MM.1S (cell line): Measurements from ENCODE around the gene ATP2B1.

ENCODE experiments used
- DNase-seq: peaks from one replicate; pipeline ENCODE4 v3.0.0-alpha.2; 2015
- H2AFZ ChIP-seq: fragments of 300-600 bp; sonication (generic); 2 replicates; pipeline ENCODE4 v1.6.0; 2016; ENCODE audit warnings: antibody characterized with exemption, low read length
- H3F3A ChIP-seq: fragments of 300-600 bp; sonication (generic); 2 replicates; pipeline ENCODE4 v1.6.1; 2016; ENCODE audit warnings: mild to moderate bottlenecking, antibody characterized with exemption, low read length, moderate library complexity, mixed read lengths; ENCODE audit not compliant: insufficient read depth
- H3K27ac ChIP-seq: fragments of 300-600 bp; sonication (generic); 2 replicates; pipeline ENCODE4 v1.5.1; 2016; ENCODE audit warnings: mild to moderate bottlenecking, low read length
- H3K27me3 ChIP-seq: fragments of 300-600 bp; sonication (generic); replicated peaks from 2 replicates; pipeline ENCODE4 v1.6.0; 2016; ENCODE audit warnings: low read length; ENCODE audit not compliant: insufficient read depth
- H3K36me3 ChIP-seq: fragments of 300-600 bp; sonication (generic); replicated peaks from 2 replicates; pipeline ENCODE4 v1.6.1; 2016; ENCODE audit warnings: mild to moderate bottlenecking, low read length, mixed read lengths; ENCODE audit not compliant: insufficient read depth
- H3K4me1 ChIP-seq: fragments of 300-600 bp; sonication (generic); 2 replicates; pipeline ENCODE4 v1.6.1; 2016; ENCODE audit warnings: low read length, mixed read lengths
- H3K4me2 ChIP-seq: fragments of 300-600 bp; sonication (generic); 2 replicates; pipeline ENCODE4 v1.6.0; 2016; ENCODE audit warnings: low read depth, low read length
- H3K4me3 ChIP-seq: fragments of 300-600 bp; sonication (generic); 2 replicates; pipeline ENCODE4 v1.5.1; 2016; ENCODE audit warnings: low read length, mixed read lengths
- H3K79me2 ChIP-seq: fragments of 300-600 bp; sonication (generic); 2 replicates; pipeline ENCODE4 v1.6.1; 2016; ENCODE audit warnings: mixed run types, low read length, mixed read lengths
- H3K9ac ChIP-seq: fragments of 300-600 bp; sonication (generic); 2 replicates; pipeline ENCODE4 v1.6.1; 2016; ENCODE audit warnings: low read length, mixed read lengths
- H3K9me2 ChIP-seq: fragments of 300-600 bp; sonication (generic); replicated peaks from 2 replicates; pipeline ENCODE4 v1.6.1; 2016; ENCODE audit warnings: mild to moderate bottlenecking, low read length, mixed read lengths; ENCODE audit not compliant: insufficient read depth
- H3K9me3 ChIP-seq: fragments of 300-600 bp; sonication (generic); replicated peaks from 2 replicates; pipeline ENCODE4 v1.6.1; 2016; ENCODE audit warnings: mild to moderate bottlenecking, low read length, mixed read lengths; ENCODE audit not compliant: insufficient read depth
- H4K20me1 ChIP-seq: fragments of 300-600 bp; sonication (generic); 2 replicates; pipeline ENCODE4 v1.6.1; 2016; ENCODE audit warnings: mild to moderate bottlenecking, low read length, moderate library complexity, mixed read lengths; ENCODE audit not compliant: insufficient read depth
- EZH2 ChIP-seq: fragments of 300-600 bp; sonication (generic); optimal IDR thresholded peaks from 2 replicates; pipeline ENCODE3; 2017; ENCODE audit warnings: low read depth, mild to moderate bottlenecking, antibody characterized with exemption, low read length, mixed read lengths
- EZH2phosphoT487 ChIP-seq: fragments of 300-600 bp; sonication (generic); IDR thresholded peaks from 2 replicates; pipeline ENCODE4 v1.6.1; 2018; ENCODE audit warnings: antibody characterized with exemption, low read length
- TF ChIP-seq, protein P1 (sequence below): fragments of 300-600 bp; sonication (generic); IDR thresholded peaks from 2 replicates; pipeline ENCODE4 v1.5.1; 2016; ENCODE audit warnings: antibody characterized with exemption, low read length, mixed read lengths

ATP2B1 gene

DNA sequence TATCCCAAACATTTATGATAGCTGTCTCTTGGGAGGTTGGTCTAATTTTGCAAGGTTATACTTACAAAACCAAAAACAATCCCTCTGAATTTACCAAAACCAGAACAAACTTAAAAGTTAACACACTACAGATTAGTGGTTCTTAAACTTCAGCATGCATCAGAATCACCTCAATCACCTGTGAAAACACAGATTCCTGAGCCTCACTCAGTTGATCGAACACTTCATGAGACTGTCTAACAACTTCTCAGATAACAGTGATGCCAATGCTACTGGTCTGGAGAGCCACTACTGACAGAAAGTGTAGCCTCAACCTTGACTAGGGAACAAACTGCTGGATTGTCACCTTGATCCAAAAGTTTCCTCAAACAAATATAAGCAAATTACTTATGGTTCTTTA is 44.2 kb downstream of the ATP2B1 start:
- H3K27ac ChIP-seq, result no peak overlapping the region
- DNase-seq, result no peak
- no peak overlapping the region for H3K9ac ChIP-seq
- H3K9me3 ChIP-seq, result no peaks in the 10 kb centered on the region
- TF ChIP-seq, protein P1, sequence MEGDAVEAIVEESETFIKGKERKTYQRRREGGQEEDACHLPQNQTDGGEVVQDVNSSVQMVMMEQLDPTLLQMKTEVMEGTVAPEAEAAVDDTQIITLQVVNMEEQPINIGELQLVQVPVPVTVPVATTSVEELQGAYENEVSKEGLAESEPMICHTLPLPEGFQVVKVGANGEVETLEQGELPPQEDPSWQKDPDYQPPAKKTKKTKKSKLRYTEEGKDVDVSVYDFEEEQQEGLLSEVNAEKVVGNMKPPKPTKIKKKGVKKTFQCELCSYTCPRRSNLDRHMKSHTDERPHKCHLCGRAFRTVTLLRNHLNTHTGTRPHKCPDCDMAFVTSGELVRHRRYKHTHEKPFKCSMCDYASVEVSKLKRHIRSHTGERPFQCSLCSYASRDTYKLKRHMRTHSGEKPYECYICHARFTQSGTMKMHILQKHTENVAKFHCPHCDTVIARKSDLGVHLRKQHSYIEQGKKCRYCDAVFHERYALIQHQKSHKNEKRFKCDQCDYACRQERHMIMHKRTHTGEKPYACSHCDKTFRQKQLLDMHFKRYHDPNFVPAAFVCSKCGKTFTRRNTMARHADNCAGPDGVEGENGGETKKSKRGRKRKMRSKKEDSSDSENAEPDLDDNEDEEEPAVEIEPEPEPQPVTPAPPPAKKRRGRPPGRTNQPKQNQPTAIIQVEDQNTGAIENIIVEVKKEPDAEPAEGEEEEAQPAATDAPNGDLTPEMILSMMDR, result no peak
- TF ChIP-seq EZH2 (no peak), EZH2phosphoT487 (no peak)
- H3K4me1 ChIP-seq, result peaks cover 13% of the 10 kb centered on the region; the same call in 1 of the 2 replicates
- H3K79me2 ChIP-seq, result peaks cover 21% of the 10 kb centered on the region
- H2AFZ ChIP-seq, result no peak overlapping the region
- no peaks in the 10 kb centered on the region for H4K20me1 ChIP-seq
- no peaks in the 10 kb centered on the region for H3K27me3 ChIP-seq
- H3K9me2 ChIP-seq, result no peaks in the 10 kb centered on the region
- H3K4me2 ChIP-seq, result no peak overlapping the region
- no peak overlapping the region for H3K4me3 ChIP-seq
- H3K36me3 ChIP-seq, result no peaks in the 10 kb centered on the region
- H3F3A ChIP-seq, result no peaks in the 10 kb centered on the region

DNA sequence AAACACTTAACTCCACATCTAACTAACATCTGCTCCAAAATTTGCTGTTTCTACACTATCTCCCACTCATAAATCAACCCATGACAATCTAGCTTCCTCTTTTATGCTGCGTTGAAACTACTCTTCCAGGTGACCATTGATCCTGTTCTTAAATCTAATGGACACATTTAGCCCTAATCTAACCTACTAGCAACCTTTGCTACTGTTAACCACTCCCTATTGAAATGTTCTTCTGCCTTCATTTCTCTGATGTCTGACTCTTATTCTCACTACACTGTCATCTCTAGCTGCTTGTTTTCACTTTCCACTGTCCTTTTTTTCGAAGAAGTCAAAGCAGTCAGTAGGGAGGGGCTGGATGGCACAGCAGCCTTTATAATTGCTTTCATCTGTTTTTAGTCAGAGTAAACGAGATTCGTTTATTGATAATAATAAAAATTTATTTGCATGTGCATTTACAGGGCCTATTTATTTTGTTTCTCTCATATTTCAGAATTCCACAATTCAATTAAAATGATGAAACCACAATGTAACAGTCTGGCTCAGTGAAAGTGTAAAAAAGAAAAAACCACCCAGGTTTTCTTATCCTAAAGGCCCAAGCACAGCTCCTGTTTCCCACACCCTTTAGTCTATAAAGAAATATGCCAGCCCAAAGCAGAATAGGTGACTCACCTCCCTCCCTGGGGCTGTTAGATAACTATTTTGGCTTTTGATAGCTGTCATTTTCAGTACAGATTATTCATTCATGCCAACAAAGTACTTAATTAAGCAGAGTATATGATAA is 44.9 kb downstream of the ATP2B1 start:
- Histone ChIP-seq H3F3A (no peaks in the 10 kb centered on the region), H4K20me1 (no peaks in the 10 kb centered on the region), H3K27ac (no peak overlapping the region), H3K36me3 (no peaks in the 10 kb centered on the region), H2AFZ (no peak overlapping the region), H3K4me2 (no peak overlapping the region), H3K4me3 (no peak overlapping the region), H3K27me3 (no peaks in the 10 kb centered on the region), H3K4me1 (peaks cover 9% of the 10 kb centered on the region; the same call in 1 of the 2 replicates), H3K9ac (no peak overlapping the region), H3K79me2 (peaks cover 18% of the 10 kb centered on the region), H3K9me2 (no peaks in the 10 kb centered on the region), H3K9me3 (no peaks in the 10 kb centered on the region)
- TF ChIP-seq EZH2phosphoT487, result no peak
- TF ChIP-seq, protein P1, result no peak
- TF ChIP-seq EZH2, result no peak
- DNase-seq, result no peak

DNA sequence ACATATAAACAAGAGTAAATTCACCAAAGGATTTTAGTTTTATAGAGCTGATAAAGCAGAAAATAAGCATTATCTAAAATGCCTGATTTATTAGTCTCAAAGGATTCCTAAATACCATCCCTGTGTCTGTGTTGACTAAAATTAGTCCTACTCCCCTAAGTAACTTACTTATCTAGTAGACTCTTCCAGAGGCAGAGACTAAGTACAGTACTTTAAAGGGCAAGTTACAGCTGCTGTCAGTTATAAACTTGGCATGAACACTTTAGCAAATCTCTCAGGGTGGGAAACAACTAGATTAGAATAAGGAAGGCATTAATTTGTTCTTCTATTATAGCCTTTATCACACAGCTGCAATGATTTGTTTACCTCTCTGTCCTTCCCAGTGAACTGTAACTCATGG is 46.0 kb downstream of the ATP2B1 start:
- H3K9me2 ChIP-seq, result no peaks in the 10 kb centered on the region
- H3K27me3 ChIP-seq, result no peaks in the 10 kb centered on the region
- no peak overlapping the region for H2AFZ ChIP-seq
- H3K4me2 ChIP-seq, result no peak overlapping the region
- DNase-seq, result no peak
- peaks cover 19% of the 10 kb centered on the region for H3K79me2 ChIP-seq
- no peaks in the 10 kb centered on the region for H3K9me3 ChIP-seq
- no peak overlapping the region for H3K4me3 ChIP-seq
- no peaks in the 10 kb centered on the region for H3F3A ChIP-seq
- 0 out of 2 replicates have a peak, but pooled peaks cover 4% of the 10 kb centered on the region for H3K4me1 ChIP-seq
- no peaks in the 10 kb centered on the region for H3K36me3 ChIP-seq
- H4K20me1 ChIP-seq, result no peaks in the 10 kb centered on the region
- H3K9ac ChIP-seq, result no peak overlapping the region
- TF ChIP-seq, protein P1, result no peak
- TF ChIP-seq EZH2 (no peak), EZH2phosphoT487 (no peak)
- no peak overlapping the region for H3K27ac ChIP-seq
